ENCODE data around the gene CCDC148.

The CCDC148 gene

DNA sequence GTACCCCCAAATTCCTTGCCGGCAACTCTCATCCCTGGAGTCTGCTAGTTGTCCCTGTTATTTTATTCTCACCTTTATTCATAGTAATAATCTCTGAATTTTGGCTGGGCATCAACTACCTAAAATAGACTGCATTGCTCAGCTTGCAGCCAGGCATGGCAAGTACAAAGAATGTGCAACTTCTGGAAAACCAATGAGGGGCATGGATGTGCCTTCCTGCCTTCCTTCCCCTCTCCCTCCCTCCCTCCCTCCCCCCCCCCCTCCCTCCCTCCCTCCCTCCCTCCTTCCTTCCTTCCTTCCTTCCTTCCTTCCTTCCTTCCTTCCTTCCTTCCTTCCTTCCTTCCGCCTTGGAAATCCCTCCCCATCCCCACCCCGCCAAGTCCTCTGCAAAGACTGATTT is 162.8 kb downstream of the CCDC148 start:
- no peak overlapping the region for H3K9ac ChIP-seq (ENCODE audit: insufficient read length, low read depth)
- H3K27me3 ChIP-seq (ENCODE audit: insufficient read depth, insufficient read length), result no peaks in the 10 kb centered on the region
- DNase-seq (ENCODE audit: low read depth, low spot score), result no peak
- no peaks in the 10 kb centered on the region for H3K9me3 ChIP-seq (ENCODE audit: insufficient read depth, low read length)
- no peak overlapping the region for H3K4me3 ChIP-seq (ENCODE audit: insufficient read length, low read depth)
- H3K36me3 ChIP-seq (ENCODE audit: insufficient read depth, insufficient read length, low read length), result no peaks in the 10 kb centered on the region
- no peaks in the 10 kb centered on the region for H3K4me1 ChIP-seq (ENCODE audit: insufficient read depth, insufficient read length)
- TF ChIP-seq YY1 (IDR thresholded peaks at IDR 0.05; ENCODE audit: insufficient read depth, insufficient read length) (no peak), ZNF274 (IDR thresholded peaks at IDR 0.05; ENCODE audit: low read depth, low read length) (no peak)

DNA sequence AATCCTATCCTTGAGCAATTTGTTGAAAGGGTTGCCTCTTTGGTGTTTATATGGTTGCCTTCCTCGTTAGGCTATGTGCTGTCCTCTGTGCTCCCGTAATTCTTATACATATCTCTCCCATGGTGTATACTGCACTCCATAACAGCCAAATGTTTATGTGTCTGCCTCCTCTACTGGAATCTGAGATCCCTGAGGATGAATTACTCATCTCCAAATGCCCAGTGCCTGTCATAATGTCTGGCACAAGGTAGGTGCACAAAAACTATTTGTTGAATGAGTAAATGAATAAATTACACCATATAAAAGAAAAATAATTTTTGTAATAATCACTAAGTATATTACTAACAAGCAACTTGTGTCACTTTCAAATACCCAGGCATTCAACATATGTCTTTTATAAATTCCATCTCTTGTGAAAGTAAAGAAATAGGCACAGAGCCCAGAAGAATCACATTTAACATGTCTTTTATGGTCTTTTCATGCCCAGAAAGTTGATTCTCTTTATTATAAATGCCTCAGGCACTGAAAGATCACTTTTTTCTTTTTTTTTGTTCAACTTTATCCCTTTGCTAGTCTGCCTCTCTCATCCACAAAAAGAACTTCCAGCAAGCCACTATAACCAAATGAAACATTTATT is 164.9 kb downstream of the CCDC148 start:
- H3K4me1 ChIP-seq (ENCODE audit: insufficient read depth, insufficient read length), result no peaks in the 10 kb centered on the region
- H3K9ac ChIP-seq (ENCODE audit: insufficient read length, low read depth), result no peak overlapping the region
- H3K4me3 ChIP-seq (ENCODE audit: insufficient read length, low read depth), result no peak overlapping the region
- no peaks in the 10 kb centered on the region for H3K36me3 ChIP-seq (ENCODE audit: insufficient read depth, insufficient read length, low read length)
- H3K27me3 ChIP-seq (ENCODE audit: insufficient read depth, insufficient read length), result no peaks in the 10 kb centered on the region
- H3K9me3 ChIP-seq (ENCODE audit: insufficient read depth, low read length), result peaks cover 13% of the 10 kb centered on the region
- DNase-seq (ENCODE audit: low read depth, low spot score), result no peak
- TF ChIP-seq SUZ12 (IDR thresholded peaks at IDR 0.05; ENCODE audit: extremely low read depth, insufficient read depth, insufficient read length), result no peak
- no peak for TF ChIP-seq ZNF274 (IDR thresholded peaks at IDR 0.05; ENCODE audit: low read depth, low read length)
- TF ChIP-seq YY1 (IDR thresholded peaks at IDR 0.05; ENCODE audit: insufficient read depth, insufficient read length), result no peak

DNA sequence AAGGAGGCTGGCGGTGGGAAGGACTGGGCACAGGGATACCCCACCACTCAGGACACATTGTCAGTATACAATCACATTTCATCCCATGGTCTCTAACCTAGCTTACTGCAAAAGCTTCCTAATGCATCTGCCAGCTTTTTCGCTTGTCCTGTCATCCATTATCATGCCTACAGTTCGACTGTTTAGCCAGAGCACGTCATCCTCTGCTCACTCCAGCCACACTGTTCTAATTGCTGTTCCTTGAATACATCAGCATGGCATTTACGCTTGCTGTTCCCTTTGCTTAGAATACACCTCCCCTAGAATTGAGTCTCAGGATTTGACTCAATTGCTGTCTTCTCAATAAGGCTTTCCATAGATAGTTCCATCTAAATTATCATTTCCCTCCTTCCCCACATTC is 166.3 kb downstream of the CCDC148 start:
- Histone ChIP-seq H3K4me1 (ENCODE audit: insufficient read depth, insufficient read length) (no peaks in the 10 kb centered on the region), H3K9ac (ENCODE audit: insufficient read length, low read depth) (no peak overlapping the region), H3K9me3 (ENCODE audit: insufficient read depth, low read length) (peaks cover 20% of the 10 kb centered on the region)

GRCh38 chr2:158276619-158277471 is 179.7 kb downstream of the CCDC148 start:
- no peak for TF ChIP-seq YY1 (IDR thresholded peaks at IDR 0.05; ENCODE audit: insufficient read depth, insufficient read length)
- no peak for TF ChIP-seq SUZ12 (IDR thresholded peaks at IDR 0.05; ENCODE audit: extremely low read depth, insufficient read depth, insufficient read length)
- TF ChIP-seq ZNF274 (IDR thresholded peaks at IDR 0.05; ENCODE audit: low read depth, low read length), result no peak
- no peaks in the 10 kb centered on the region for H3K27me3 ChIP-seq (ENCODE audit: insufficient read depth, insufficient read length)
- DNase-seq (ENCODE audit: low read depth, low spot score), result no peak
- H3K9ac ChIP-seq (ENCODE audit: insufficient read length, low read depth), result no peak overlapping the region
- H3K36me3 ChIP-seq (ENCODE audit: insufficient read depth, insufficient read length, low read length), result no peaks in the 10 kb centered on the region
- H3K9me3 ChIP-seq (ENCODE audit: insufficient read depth, low read length), result peaks cover 16% of the 10 kb centered on the region; the same call in 1 of the 2 replicates
- no peak overlapping the region for H3K4me3 ChIP-seq (ENCODE audit: insufficient read length, low read depth)
- H3K4me1 ChIP-seq (ENCODE audit: insufficient read depth, insufficient read length), result no peaks in the 10 kb centered on the region

More for the DNA sequence above, 166.3 kb downstream of the CCDC148 start:
- Histone ChIP-seq H3K27me3 (ENCODE audit: insufficient read depth, insufficient read length) (no peaks in the 10 kb centered on the region), H3K4me3 (ENCODE audit: insufficient read length, low read depth) (no peak overlapping the region), H3K36me3 (ENCODE audit: insufficient read depth, insufficient read length, low read length) (no peaks in the 10 kb centered on the region)
- TF ChIP-seq SUZ12 (IDR thresholded peaks at IDR 0.05; ENCODE audit: extremely low read depth, insufficient read depth, insufficient read length) (no peak), YY1 (IDR thresholded peaks at IDR 0.05; ENCODE audit: insufficient read depth, insufficient read length) (no peak), ZNF274 (IDR thresholded peaks at IDR 0.05; ENCODE audit: low read depth, low read length) (no peak)
- no peak for DNase-seq (ENCODE audit: low read depth, low spot score)

DNA sequence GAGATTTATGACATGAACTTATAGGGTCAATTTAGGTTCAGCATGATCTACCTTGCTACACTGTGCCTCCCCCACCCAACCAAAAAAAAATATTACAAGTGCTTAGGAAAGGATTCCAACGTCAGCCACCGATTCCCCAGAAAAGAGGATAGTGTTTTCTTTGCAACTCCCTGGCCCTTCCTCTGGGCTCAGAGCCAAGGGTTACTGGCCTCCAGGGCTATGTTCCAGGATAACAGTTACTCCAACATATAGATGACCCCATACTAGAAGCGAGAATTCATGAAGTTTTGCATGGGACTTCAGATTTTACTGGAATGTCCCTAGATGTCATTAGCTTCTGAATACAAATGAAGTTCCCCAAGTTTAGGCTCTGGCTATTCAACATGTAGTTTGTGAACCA is 182.8 kb downstream of the CCDC148 start:
- Histone ChIP-seq H3K9me3 (ENCODE audit: insufficient read depth, low read length) (peaks cover 16% of the 10 kb centered on the region; the same call in 1 of the 2 replicates), H3K9ac (ENCODE audit: insufficient read length, low read depth) (no peak overlapping the region), H3K36me3 (ENCODE audit: insufficient read depth, insufficient read length, low read length) (no peaks in the 10 kb centered on the region), H3K27me3 (ENCODE audit: insufficient read depth, insufficient read length) (no peaks in the 10 kb centered on the region), H3K4me1 (ENCODE audit: insufficient read depth, insufficient read length) (no peaks in the 10 kb centered on the region), H3K4me3 (ENCODE audit: insufficient read length, low read depth) (no peak overlapping the region)
- DNase-seq (ENCODE audit: low read depth, low spot score), result no peak
- TF ChIP-seq YY1 (IDR thresholded peaks at IDR 0.05; ENCODE audit: insufficient read depth, insufficient read length) (no peak), SUZ12 (IDR thresholded peaks at IDR 0.05; ENCODE audit: extremely low read depth, insufficient read depth, insufficient read length) (no peak), ZNF274 (IDR thresholded peaks at IDR 0.05; ENCODE audit: low read depth, low read length) (no peak)

- H3K27me3 ChIP-seq (ENCODE audit: insufficient read depth, insufficient read length), result no peaks in the 10 kb centered on the region
- TF ChIP-seq ZNF274 (IDR thresholded peaks at IDR 0.05; ENCODE audit: low read depth, low read length) (no peak), SUZ12 (IDR thresholded peaks at IDR 0.05; ENCODE audit: extremely low read depth, insufficient read depth, insufficient read length) (no peak), YY1 (IDR thresholded peaks at IDR 0.05; ENCODE audit: insufficient read depth, insufficient read length) (no peak)
- no peak for DNase-seq (ENCODE audit: low read depth, low spot score)
- H3K4me1 ChIP-seq (ENCODE audit: insufficient read depth, insufficient read length), result no peaks in the 10 kb centered on the region
- no peaks in the 10 kb centered on the region for H3K9me3 ChIP-seq (ENCODE audit: insufficient read depth, low read length)
- no peak overlapping the region for H3K9ac ChIP-seq (ENCODE audit: insufficient read length, low read depth)
- H3K4me3 ChIP-seq (ENCODE audit: insufficient read length, low read depth), result no peak overlapping the region
- no peaks in the 10 kb centered on the region for H3K36me3 ChIP-seq (ENCODE audit: insufficient read depth, insufficient read length, low read length)
These were observed 186.0 kb downstream of the CCDC148 start for GRCh38 chr2:158270536-158270935.

DNA sequence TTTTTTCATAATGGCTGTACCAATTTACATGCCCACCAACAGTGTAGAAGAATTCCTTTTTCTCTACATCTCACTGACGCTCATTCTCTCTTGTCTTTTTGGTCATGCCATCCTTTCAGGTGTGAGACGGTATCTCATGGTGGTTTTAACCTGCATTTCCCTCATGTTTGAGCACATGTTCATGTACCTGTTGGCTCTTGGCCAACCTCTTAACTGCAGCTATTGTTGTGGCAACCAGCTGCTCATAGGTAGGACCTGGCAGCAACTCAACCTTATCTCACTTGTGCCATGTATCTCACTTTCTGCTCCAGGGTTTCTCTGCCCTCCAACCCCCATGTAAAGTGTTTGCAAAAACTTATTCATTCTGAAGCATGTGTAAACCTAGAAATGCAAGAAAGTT is 187.4 kb downstream of the CCDC148 start:
- Histone ChIP-seq H3K4me3 (ENCODE audit: insufficient read length, low read depth) (no peak overlapping the region), H3K4me1 (ENCODE audit: insufficient read depth, insufficient read length) (no peaks in the 10 kb centered on the region), H3K9me3 (ENCODE audit: insufficient read depth, low read length) (no peaks in the 10 kb centered on the region), H3K36me3 (ENCODE audit: insufficient read depth, insufficient read length, low read length) (no peaks in the 10 kb centered on the region), H3K27me3 (ENCODE audit: insufficient read depth, insufficient read length) (no peaks in the 10 kb centered on the region), H3K9ac (ENCODE audit: insufficient read length, low read depth) (no peak overlapping the region)
- TF ChIP-seq ZNF274 (IDR thresholded peaks at IDR 0.05; ENCODE audit: low read depth, low read length) (no peak), SUZ12 (IDR thresholded peaks at IDR 0.05; ENCODE audit: extremely low read depth, insufficient read depth, insufficient read length) (no peak)
- DNase-seq (ENCODE audit: low read depth, low spot score), result no peak
